ENCODE data around the gene PIGQ.
A peak's percentile ranks its signal among the peaks of the same experiment; 100 is the strongest.

The PIGQ gene

GRCh38 chr16:526181-527014 lies 43.4 kb upstream of the PIGQ start:
- Histone ChIP-seq H3K36me3 (ENCODE audit: control insufficient read depth, insufficient read depth, low read length) (no peaks in the 10 kb centered on the region), H3K27me3 (ENCODE audit: control insufficient read depth, insufficient read depth, low read length, poor library complexity, severe bottlenecking) (no peaks in the 10 kb centered on the region), H3K9me3 (ENCODE audit: control insufficient read depth, low read length) (no peaks in the 10 kb centered on the region), H3K4me3 (ENCODE audit: insufficient read depth, low read depth, low read length) (peak overlapping the region; percentile 83), H3K4me1 (ENCODE audit: control insufficient read depth, insufficient read depth, low read length) (peaks cover 23% of the 10 kb centered on the region), H3K27ac (ENCODE audit: insufficient read depth, low read depth, low read length, poor library complexity, severe bottlenecking) (peak overlapping the region; percentile 65)
- WGBS, 2 experiments = 25 to 26% methylated on average over 26 of the region's 26 CpGs

GRCh38 chr16:527015-527903 lies 42.5 kb upstream of the PIGQ start, which contains the start of gene CAPN15:
TSS of gene CAPN15 (plus strand) at chr16:527712. CDS start at chr16:546839, 19,127 bp downstream.
- Histone ChIP-seq H3K27me3 (ENCODE audit: control insufficient read depth, insufficient read depth, low read length, poor library complexity, severe bottlenecking) (no peaks in the 10 kb centered on the region), H3K4me1 (ENCODE audit: control insufficient read depth, insufficient read depth, low read length) (peaks cover 23% of the 10 kb centered on the region), H3K27ac (ENCODE audit: insufficient read depth, low read depth, low read length, poor library complexity, severe bottlenecking) (peak within 1 kb of the TSS; percentile 76), H3K9me3 (ENCODE audit: control insufficient read depth, low read length) (no peaks in the 10 kb centered on the region), H3K36me3 (ENCODE audit: control insufficient read depth, insufficient read depth, low read length) (no peaks in the 10 kb centered on the region), H3K4me3 (ENCODE audit: insufficient read depth, low read depth, low read length) (peak within 1 kb of the TSS; percentile 83)
- 0% methylated on average over 129 of the region's 129 CpGs for WGBS, 2 experiments

- Histone ChIP-seq H3K27ac (ENCODE audit: insufficient read depth, low read depth, low read length, poor library complexity, severe bottlenecking) (no peak overlapping the region), H3K4me3 (ENCODE audit: insufficient read depth, low read depth, low read length) (peak overlapping the region; percentile 51), H3K9me3 (ENCODE audit: control insufficient read depth, low read length) (no peaks in the 10 kb centered on the region), H3K4me1 (ENCODE audit: control insufficient read depth, insufficient read depth, low read length) (peaks cover 26% of the 10 kb centered on the region), H3K27me3 (ENCODE audit: control insufficient read depth, insufficient read depth, low read length, poor library complexity, severe bottlenecking) (no peaks in the 10 kb centered on the region), H3K36me3 (ENCODE audit: control insufficient read depth, insufficient read depth, low read length) (no peaks in the 10 kb centered on the region)
- WGBS, 2 experiments = 10 to 12% methylated on average over 55 of the region's 55 CpGs
Measured at GRCh38 chr16:528111-529011, 41.4 kb upstream of the PIGQ start.

- 80 to 82% methylated on average over 12 of the region's 12 CpGs for WGBS, 2 experiments
Measured at GRCh38 chr16:529012-529575, 40.7 kb upstream of the PIGQ start.

GRCh38 chr16:530111-530817 lies 39.5 kb upstream of the PIGQ start:
- 91% methylated on average over 23 of the region's 23 CpGs for WGBS, 2 experiments
- Histone ChIP-seq H3K4me3 (ENCODE audit: insufficient read depth, low read depth, low read length) (no peak overlapping the region), H3K27ac (ENCODE audit: insufficient read depth, low read depth, low read length, poor library complexity, severe bottlenecking) (no peak overlapping the region), H3K36me3 (ENCODE audit: control insufficient read depth, insufficient read depth, low read length) (no peaks in the 10 kb centered on the region), H3K9me3 (ENCODE audit: control insufficient read depth, low read length) (no peaks in the 10 kb centered on the region), H3K27me3 (ENCODE audit: control insufficient read depth, insufficient read depth, low read length, poor library complexity, severe bottlenecking) (no peaks in the 10 kb centered on the region), H3K4me1 (ENCODE audit: control insufficient read depth, insufficient read depth, low read length) (peaks cover 31% of the 10 kb centered on the region)

More at GRCh38 chr16:529012-529575, 40.7 kb upstream of the PIGQ start:
- no peaks in the 10 kb centered on the region for H3K36me3 ChIP-seq (ENCODE audit: control insufficient read depth, insufficient read depth, low read length)
- no peak overlapping the region for H3K27ac ChIP-seq (ENCODE audit: insufficient read depth, low read depth, low read length, poor library complexity, severe bottlenecking)
- peak overlapping the region; percentile 51 for H3K4me3 ChIP-seq (ENCODE audit: insufficient read depth, low read depth, low read length)
- no peaks in the 10 kb centered on the region for H3K9me3 ChIP-seq (ENCODE audit: control insufficient read depth, low read length)
- no peaks in the 10 kb centered on the region for H3K27me3 ChIP-seq (ENCODE audit: control insufficient read depth, insufficient read depth, low read length, poor library complexity, severe bottlenecking)
- H3K4me1 ChIP-seq (ENCODE audit: control insufficient read depth, insufficient read depth, low read length) = peaks cover 31% of the 10 kb centered on the region

GRCh38 chr16:531494-532125 lies 38.2 kb upstream of the PIGQ start:
- H3K36me3 ChIP-seq (ENCODE audit: control insufficient read depth, insufficient read depth, low read length) = no peaks in the 10 kb centered on the region
- peaks cover 25% of the 10 kb centered on the region for H3K4me1 ChIP-seq (ENCODE audit: control insufficient read depth, insufficient read depth, low read length)
- no peaks in the 10 kb centered on the region for H3K27me3 ChIP-seq (ENCODE audit: control insufficient read depth, insufficient read depth, low read length, poor library complexity, severe bottlenecking)
- 93% methylated on average over 15 to 16 of the region's 16 CpGs for WGBS, 2 experiments
- no peak overlapping the region for H3K4me3 ChIP-seq (ENCODE audit: insufficient read depth, low read depth, low read length)
- no peaks in the 10 kb centered on the region for H3K9me3 ChIP-seq (ENCODE audit: control insufficient read depth, low read length)
- H3K27ac ChIP-seq (ENCODE audit: insufficient read depth, low read depth, low read length, poor library complexity, severe bottlenecking) = no peak overlapping the region

GRCh38 chr16:533391-534123 lies 36.2 kb upstream of the PIGQ start:
- no peak overlapping the region for H3K27ac ChIP-seq (ENCODE audit: insufficient read depth, low read depth, low read length, poor library complexity, severe bottlenecking)
- H3K36me3 ChIP-seq (ENCODE audit: control insufficient read depth, insufficient read depth, low read length) = no peaks in the 10 kb centered on the region
- WGBS, 2 experiments = 81 to 83% methylated on average over 30 of the region's 30 CpGs
- no peak overlapping the region for H3K4me3 ChIP-seq (ENCODE audit: insufficient read depth, low read depth, low read length)
- H3K27me3 ChIP-seq (ENCODE audit: control insufficient read depth, insufficient read depth, low read length, poor library complexity, severe bottlenecking) = no peaks in the 10 kb centered on the region
- H3K9me3 ChIP-seq (ENCODE audit: control insufficient read depth, low read length) = no peaks in the 10 kb centered on the region
- H3K4me1 ChIP-seq (ENCODE audit: control insufficient read depth, insufficient read depth, low read length) = peaks cover 23% of the 10 kb centered on the region

- Histone ChIP-seq H3K27ac (ENCODE audit: insufficient read depth, low read depth, low read length, poor library complexity, severe bottlenecking) (no peak overlapping the region), H3K4me1 (ENCODE audit: control insufficient read depth, insufficient read depth, low read length) (peaks cover 17% of the 10 kb centered on the region), H3K9me3 (ENCODE audit: control insufficient read depth, low read length) (no peaks in the 10 kb centered on the region), H3K27me3 (ENCODE audit: control insufficient read depth, insufficient read depth, low read length, poor library complexity, severe bottlenecking) (no peaks in the 10 kb centered on the region), H3K36me3 (ENCODE audit: control insufficient read depth, insufficient read depth, low read length) (no peaks in the 10 kb centered on the region), H3K4me3 (ENCODE audit: insufficient read depth, low read depth, low read length) (no peak overlapping the region)
- 92 to 93% methylated on average over 21 of the region's 21 CpGs for WGBS, 2 experiments
Measured at GRCh38 chr16:534135-534534, 35.6 kb upstream of the PIGQ start.

Data from ectodermal cell (in vitro differentiated cells).